Left renal pelvis (tissue), 4 donors: ENCODE measurements around the gene ING3. TPM values are rescaled to one million over a fixed set of nuclear protein-coding genes. Genes with fewer than 3 reads are reported as not detected.

Experiments used
- DNase-seq, 4 donors: peaks; one replicate each; pipeline ENCODE4 v3.0.0-alpha.2; 2013; ENCODE audit warnings: low read depth in 4 of 4, low spot score in 3 of 4
- polyA plus RNA-seq, 4 donors: library from polyadenylated mRNA; unstranded; fragments of 120-200 nt; gene quantifications; one replicate each; pipeline ENCODE4 v1.2.1, GENCODE V29; 2013; ENCODE audit not compliant: insufficient read length in 4 of 4

The ING3 gene
- 10 to 100 TPM; 34.5 to 49.2 (median 37.9) TPM for polyA plus RNA-seq

- peak; percentile 94 to 96 (median 95) for DNase-seq
These were observed at the start of gene ING3 for GRCh38 chr7:120950539-120951308. ING3 (plus strand) TSS chr7:120950777; CDS start chr7:120950897, 120 bp downstream.

GRCh38 chr7:120915314-120916105 lies 35.1 kb upstream of the ING3 start:
- no peak for DNase-seq

- DNase-seq: no peak
These were observed 34.5 kb upstream of the ING3 start for GRCh38 chr7:120916121-120916520.

- no peak for DNase-seq
These were observed 34.0 kb upstream of the ING3 start for GRCh38 chr7:120916538-120916937.

GRCh38 chr7:120919466-120919865 lies 31.1 kb upstream of the ING3 start:
- DNase-seq: no peak

- DNase-seq: no peak
These were observed 30.5 kb upstream of the ING3 start for GRCh38 chr7:120920034-120920433.

- DNase-seq: no peak
These were observed 29.8 kb upstream of the ING3 start for GRCh38 chr7:120920591-120921274.

GRCh38 chr7:120924837-120925236 lies 25.7 kb upstream of the ING3 start:
- DNase-seq: no peak

- no peak for DNase-seq
These were observed 25.2 kb upstream of the ING3 start for GRCh38 chr7:120925392-120925791.

GRCh38 chr7:120926943-120927346 lies 23.6 kb upstream of the ING3 start:
- no peak for DNase-seq

- DNase-seq: no peak
These were observed 23.0 kb upstream of the ING3 start for GRCh38 chr7:120927454-120928103.

GRCh38 chr7:120931243-120931642 lies 19.3 kb upstream of the ING3 start:
- DNase-seq: no peak

GRCh38 chr7:120933475-120933874 lies 17.1 kb upstream of the ING3 start:
- DNase-seq: no peak

GRCh38 chr7:120939345-120939744 lies 11.2 kb upstream of the ING3 start:
- DNase-seq: no peak

- DNase-seq: no peak
These were observed 9.5 kb upstream of the ING3 start for GRCh38 chr7:120941064-120941463.

- DNase-seq: no peak
These were observed 8.7 kb upstream of the ING3 start for GRCh38 chr7:120941856-120942255.

GRCh38 chr7:120942861-120943260 lies 7.7 kb upstream of the ING3 start:
- DNase-seq: no peak

GRCh38 chr7:120944826-120945562 lies 5.6 kb upstream of the ING3 start:
- no peak for DNase-seq

GRCh38 chr7:120947980-120948379 lies 2.6 kb upstream of the ING3 start:
- no peak for DNase-seq

GRCh38 chr7:120949393-120949911 lies 1.1 kb upstream of the ING3 start:
- no peak for DNase-seq
